ENCODE results near the gene ANKZF1. TPM values are rescaled to one million over a fixed set of nuclear protein-coding genes. Genes with fewer than 3 reads are reported as not detected.

Gene ANKZF1
- polyA plus RNA-seq, 3 donors = 7.6 to 79.3 (median 10.4) TPM

GRCh38 chr2:219183151-219183772, 46.3 kb upstream of the ANKZF1 start:
- H3K4me1 Mint-ChIP-seq = peaks cover 42% of the 10 kb centered on the region

GRCh38 chr2:219184121-219184520, 45.5 kb upstream of the ANKZF1 start:
- H3K4me2 ChIP-seq (replicated peaks; ENCODE audit: extremely low read depth, low read length, poor library complexity, severe bottlenecking) = no peak overlapping the region
- Mint-ChIP-seq H3K9me3 (peaks cover 0 to 2% (median 0%) of the 10 kb centered on the region in 7 donors), H3K27me3 (ENCODE audit: low read depth in 3 of 3) (peaks cover 0 to 3% (median 0%) of the 10 kb centered on the region in 3 donors), H3K27ac (peak overlapping the region in 1 of 7 donors; percentile 2), H3K4me3 (no peak overlapping the region), H3K36me3 (peaks cover 56 to 69% of the 10 kb centered on the region in 2 donors), H3K4me1 (peaks cover 37% of the 10 kb centered on the region)
- H3K36me3 ChIP-seq (replicated peaks in 1 of 2; ENCODE audit: control insufficient read depth in 1 of 2, insufficient read depth in 2 of 2, low read length in 2 of 2) = peaks cover 51 to 71% of the 10 kb centered on the region in 2 donors
- no peak for DNase-seq
- H3K27ac ChIP-seq (ENCODE audit: low read depth in 1 of 2, low read length in 2 of 2) = no peak overlapping the region
- H3K9ac ChIP-seq (ENCODE audit: insufficient read depth, low read length, poor library complexity, severe bottlenecking) = no peak overlapping the region
- H3K9me3 ChIP-seq (replicated peaks in 1 of 2; ENCODE audit: control insufficient read depth in 1 of 2, insufficient read depth in 1 of 2, low read length in 2 of 2) = no peaks in the 10 kb centered on the region
- peaks cover 51% of the 10 kb centered on the region for H4K20me1 ChIP-seq (ENCODE audit: insufficient read depth, low read length)
- intact Hi-C loops (cut with micrococcal nuclease) = no loop called here
- no peak overlapping the region for H3K4me3 ChIP-seq (replicated peaks in 1 of 3; ENCODE audit: low read depth in 2 of 3, low read length in 3 of 3)
- H3K79me2 ChIP-seq (ENCODE audit: insufficient read depth, low read length) = peaks cover 21% of the 10 kb centered on the region
- H3K27me3 ChIP-seq (ENCODE audit: control insufficient read depth in 2 of 2, insufficient read depth in 2 of 2, low read length in 2 of 2) = no peaks in the 10 kb centered on the region
- no peak for TF ChIP-seq CTCF (IDR thresholded peaks at IDR 0.05)
- peaks cover 23 to 36% of the 10 kb centered on the region in 2 donors for H3K4me1 ChIP-seq (ENCODE audit: control insufficient read depth in 1 of 2, insufficient read depth in 2 of 2, low read length in 2 of 2)
- H2AFZ ChIP-seq (ENCODE audit: insufficient read depth, low read depth, low read length, poor library complexity, severe bottlenecking) = no peak overlapping the region
- 100% methylated on average over 2 of the region's 2 CpGs for WGBS (ENCODE audit: insufficient coverage)

More at GRCh38 chr2:219183151-219183772, 46.3 kb upstream of the ANKZF1 start:
- H3K27ac Mint-ChIP-seq = peak overlapping the region in 3 of 7 donors; percentile 20 to 67 (median 22)
- no peaks in the 10 kb centered on the region for H3K27me3 ChIP-seq (ENCODE audit: control insufficient read depth in 2 of 2, insufficient read depth in 2 of 2, low read length in 2 of 2)
- peaks cover 30% of the 10 kb centered on the region for H3K79me2 ChIP-seq (ENCODE audit: insufficient read depth, low read length)
- peak overlapping the region in 1 of 2 donors; percentile 58 for H3K27ac ChIP-seq (ENCODE audit: low read depth in 1 of 2, low read length in 2 of 2)
- no peak for TF ChIP-seq CTCF (IDR thresholded peaks at IDR 0.05)
- H4K20me1 ChIP-seq (ENCODE audit: insufficient read depth, low read length) = peaks cover 57% of the 10 kb centered on the region
- H3K4me2 ChIP-seq (replicated peaks; ENCODE audit: extremely low read depth, low read length, poor library complexity, severe bottlenecking) = no peak overlapping the region
- H3K27me3 Mint-ChIP-seq (ENCODE audit: low read depth in 3 of 3) = peaks cover 0 to 3% (median 0%) of the 10 kb centered on the region in 3 donors
- no peak overlapping the region for H3K4me3 ChIP-seq (replicated peaks in 1 of 3; ENCODE audit: low read depth in 2 of 3, low read length in 3 of 3)
- H3K9me3 ChIP-seq (replicated peaks in 1 of 2; ENCODE audit: control insufficient read depth in 1 of 2, insufficient read depth in 1 of 2, low read length in 2 of 2) = no peaks in the 10 kb centered on the region
- WGBS (ENCODE audit: insufficient coverage) = 84% methylated on average over 3 of the region's 6 CpGs
- intact Hi-C loops (cut with micrococcal nuclease) = no loop called here
- peaks cover 57 to 69% of the 10 kb centered on the region in 2 donors for H3K36me3 Mint-ChIP-seq
- H2AFZ ChIP-seq (ENCODE audit: insufficient read depth, low read depth, low read length, poor library complexity, severe bottlenecking) = no peak overlapping the region
- no peak for DNase-seq
- peaks cover 28 to 43% of the 10 kb centered on the region in 2 donors for H3K4me1 ChIP-seq (ENCODE audit: control insufficient read depth in 1 of 2, insufficient read depth in 2 of 2, low read length in 2 of 2)
- peaks cover 0 to 2% (median 0%) of the 10 kb centered on the region in 7 donors for H3K9me3 Mint-ChIP-seq
- H3K36me3 ChIP-seq (replicated peaks in 1 of 2; ENCODE audit: control insufficient read depth in 1 of 2, insufficient read depth in 2 of 2, low read length in 2 of 2) = peaks cover 51 to 72% of the 10 kb centered on the region in 2 donors
- H3K4me3 Mint-ChIP-seq = no peak overlapping the region
- H3K9ac ChIP-seq (ENCODE audit: insufficient read depth, low read length, poor library complexity, severe bottlenecking) = no peak overlapping the region

Measured in CD14-positive monocyte (primary cell).